Fibroblast of lung (primary cell): ENCODE results near the gene FNTB. TPM values are rescaled to one million over a fixed set of nuclear protein-coding genes. Genes with fewer than 3 reads are reported as not detected.

Source experiments
- DNase-seq, 2 donors: peaks; one replicate each; pipeline versions ENCODE4 v3.0.0 to v3.0.0-alpha.2; 2010; ENCODE audit warnings: low read depth in 2 of 2
- H2AFZ ChIP-seq: 2 replicates; pipeline ENCODE4 v1.5.1; 2012; ENCODE audit warnings: low read length, control low read depth, inconsistent platforms
- H3K27ac ChIP-seq: 2 replicates; pipeline ENCODE4 v1.5.1; 2011; ENCODE audit warnings: low read length, control low read depth; ENCODE audit not compliant: insufficient read depth
- H3K27me3 ChIP-seq: 2 replicates; pipeline ENCODE4 v1.5.1; 2011; ENCODE audit warnings: mild to moderate bottlenecking, low read length; ENCODE audit not compliant: control insufficient read depth, insufficient read depth
- H3K36me3 ChIP-seq: 2 replicates; pipeline ENCODE4 v1.5.1; 2011; ENCODE audit warnings: low read length; ENCODE audit not compliant: control insufficient read depth, insufficient read depth
- H3K4me1 ChIP-seq: 2 replicates; pipeline ENCODE4 v1.5.1; 2011; ENCODE audit warnings: low read length; ENCODE audit not compliant: control insufficient read depth, insufficient read depth; ENCODE audit errors: extremely low read depth
- H3K4me2 ChIP-seq: 2 replicates; pipeline ENCODE4 v1.5.1; 2011; ENCODE audit warnings: low read length, control low read depth; ENCODE audit not compliant: insufficient read depth; ENCODE audit errors: extremely low read depth
- H3K4me3 ChIP-seq, 4 experiments: fragments of 200-600 bp in 1 of 4; sonication (generic) in 1 of 4; replicated peaks in 1 of 4; 2 replicates each; pipeline ENCODE4 v1.5.1; 2011 to 2016; ENCODE audit warnings: low read length in 4 of 4, low read depth in 3 of 4, mild to moderate bottlenecking in 3 of 4, control low read depth in 2 of 4, inconsistent platforms in 1 of 4, mixed read lengths in 1 of 4; ENCODE audit not compliant: insufficient read depth in 1 of 4; ENCODE audit errors: control extremely low read depth in 1 of 4
- H3K79me2 ChIP-seq: 2 replicates; pipeline ENCODE4 v1.5.1; 2012; ENCODE audit warnings: mild to moderate bottlenecking, low read length, inconsistent platforms; ENCODE audit not compliant: control insufficient read depth, insufficient read depth
- H3K9ac ChIP-seq: 2 replicates; pipeline ENCODE4 v1.5.1; 2011; ENCODE audit warnings: mild to moderate bottlenecking, low read length, control low read depth; ENCODE audit not compliant: insufficient read depth
- H3K9me3 ChIP-seq: 2 replicates; pipeline ENCODE4 v1.5.1; 2012; ENCODE audit warnings: low read depth, low read length; ENCODE audit not compliant: control insufficient read depth, insufficient read depth
- H4K20me1 ChIP-seq: 2 replicates; pipeline ENCODE4 v1.5.1; 2011; ENCODE audit warnings: low read length; ENCODE audit not compliant: control insufficient read depth, insufficient read depth; ENCODE audit errors: extremely low read depth
- EZH2 ChIP-seq: IDR thresholded peaks from 2 replicates; pipeline ENCODE4 v1.5.1; 2012; ENCODE audit warnings: low read length, control low read depth, mild to moderate bottlenecking; ENCODE audit errors: missing control alignments
- polyA plus RNA-seq, 2 donors: library from polyadenylated mRNA; depleted of rRNA in 1 of 2; stranded (reverse) in 1 of 2; unstranded in 1 of 2; fragments of >200 nt; gene quantifications; 2 replicates each; pipeline ENCODE4 v1.2.1, GENCODE V29; 2011 to 2012; ENCODE audit warnings: missing spikeins in 1 of 2
- total RNA-seq: library from RNA; depleted of rRNA; stranded (reverse); fragments of >200 nt; gene quantifications from 2 replicates; pipeline ENCODE4 v1.2.1, GENCODE V29; 2014
- TF ChIP-seq, protein P1 (sequence below), 2 donors: IDR thresholded peaks in 1 of 2; conservative IDR thresholded peaks in 1 of 2; 1 replicate in 1 of 2; 2 replicates in 1 of 2; pipeline ENCODE4 v1.5.1; 2011 to 2012; ENCODE audit warnings: low read length in 2 of 2, control low read depth in 1 of 2, inconsistent platforms in 1 of 2, low read depth in 1 of 2, mild to moderate bottlenecking in 1 of 2

Gene FNTB
- total and polyA plus RNA-seq, 2 donors (not counting 1 experiment from before 2014, with no cell fraction given): 8.8 to 13.2 TPM

DNA sequence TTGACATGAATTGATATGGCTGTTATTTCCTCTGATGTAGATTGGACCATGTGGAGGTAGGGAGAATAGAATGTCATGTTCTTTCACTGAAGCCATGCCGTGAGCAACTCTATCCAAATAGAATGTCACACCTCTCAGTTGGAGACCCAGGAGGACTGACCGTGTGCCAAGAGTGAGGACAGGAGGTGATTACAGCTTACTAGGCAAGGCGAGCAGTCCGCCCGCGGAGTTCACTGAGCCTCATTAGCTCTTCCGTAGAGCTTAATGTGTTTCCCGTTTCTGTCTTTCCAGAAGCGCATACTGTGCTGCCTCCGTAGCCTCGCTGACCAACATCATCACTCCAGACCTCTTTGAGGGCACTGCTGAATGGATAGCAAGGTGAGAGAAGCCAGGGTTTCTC lies 45.6 kb downstream of the FNTB start:
- peaks cover 8% of the 10 kb centered on the region for H3K4me1 ChIP-seq
- DNase-seq: no peak
- no peak overlapping the region for H3K4me3 ChIP-seq
- no peaks in the 10 kb centered on the region for H4K20me1 ChIP-seq
- no peaks in the 10 kb centered on the region for H3K9me3 ChIP-seq
- no peak overlapping the region for H2AFZ ChIP-seq
- H3K9ac ChIP-seq: no peak overlapping the region
- TF ChIP-seq, protein P1, sequence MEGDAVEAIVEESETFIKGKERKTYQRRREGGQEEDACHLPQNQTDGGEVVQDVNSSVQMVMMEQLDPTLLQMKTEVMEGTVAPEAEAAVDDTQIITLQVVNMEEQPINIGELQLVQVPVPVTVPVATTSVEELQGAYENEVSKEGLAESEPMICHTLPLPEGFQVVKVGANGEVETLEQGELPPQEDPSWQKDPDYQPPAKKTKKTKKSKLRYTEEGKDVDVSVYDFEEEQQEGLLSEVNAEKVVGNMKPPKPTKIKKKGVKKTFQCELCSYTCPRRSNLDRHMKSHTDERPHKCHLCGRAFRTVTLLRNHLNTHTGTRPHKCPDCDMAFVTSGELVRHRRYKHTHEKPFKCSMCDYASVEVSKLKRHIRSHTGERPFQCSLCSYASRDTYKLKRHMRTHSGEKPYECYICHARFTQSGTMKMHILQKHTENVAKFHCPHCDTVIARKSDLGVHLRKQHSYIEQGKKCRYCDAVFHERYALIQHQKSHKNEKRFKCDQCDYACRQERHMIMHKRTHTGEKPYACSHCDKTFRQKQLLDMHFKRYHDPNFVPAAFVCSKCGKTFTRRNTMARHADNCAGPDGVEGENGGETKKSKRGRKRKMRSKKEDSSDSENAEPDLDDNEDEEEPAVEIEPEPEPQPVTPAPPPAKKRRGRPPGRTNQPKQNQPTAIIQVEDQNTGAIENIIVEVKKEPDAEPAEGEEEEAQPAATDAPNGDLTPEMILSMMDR (conservative IDR thresholded peaks at IDR 0.05 in 1 of 2, IDR thresholded peaks at IDR 0.05 in 1 of 2; ENCODE audit: low read depth in 1 of 2, low read length in 2 of 2): no peak
- no peak for TF ChIP-seq EZH2
- peaks cover 5% of the 10 kb centered on the region for H3K36me3 ChIP-seq
- no peak overlapping the region for H3K27ac ChIP-seq
- no peaks in the 10 kb centered on the region for H3K27me3 ChIP-seq
- no peaks in the 10 kb centered on the region for H3K79me2 ChIP-seq
- no peak overlapping the region for H3K4me2 ChIP-seq

DNA sequence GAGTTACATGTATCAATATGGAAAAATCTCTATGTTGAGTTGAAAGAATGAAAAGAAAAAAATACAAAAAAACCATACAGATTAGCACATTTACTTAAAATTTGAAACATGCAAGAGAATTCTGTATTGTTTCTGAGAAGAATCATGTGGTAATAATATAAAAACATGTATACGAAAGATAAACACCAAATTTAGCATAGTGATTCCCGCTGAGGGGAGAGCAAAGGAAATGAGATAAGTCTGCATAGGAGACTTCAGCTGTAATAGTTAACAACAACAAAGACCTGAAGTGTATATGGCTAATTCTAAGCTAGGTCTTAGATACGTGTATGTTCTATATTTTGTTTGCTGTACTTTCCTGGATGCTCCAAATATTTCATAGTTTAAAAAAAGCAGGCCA lies 46.5 kb downstream of the FNTB start:
- no peaks in the 10 kb centered on the region for H3K9me3 ChIP-seq
- no peak overlapping the region for H3K9ac ChIP-seq
- no peak for DNase-seq

DNA sequence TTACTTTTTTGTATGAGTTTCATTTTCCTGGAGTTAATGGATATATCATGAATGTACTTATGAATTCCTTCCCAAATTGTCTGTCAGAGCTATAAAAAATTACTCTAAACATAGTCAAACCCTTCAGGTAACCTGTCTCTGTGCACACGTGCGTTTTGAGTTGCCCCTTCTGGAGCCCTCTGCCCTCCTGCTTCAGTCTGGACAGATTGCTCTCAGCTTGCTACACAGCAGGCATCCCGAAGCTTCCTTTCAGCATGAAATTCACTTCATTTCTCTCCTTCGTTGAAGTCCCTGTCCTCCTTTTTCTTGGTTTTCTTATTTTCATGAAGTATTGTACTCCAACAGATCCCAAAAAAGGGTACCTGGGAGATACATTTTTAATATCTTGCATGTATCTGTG lies 47.3 kb downstream of the FNTB start:
- TF ChIP-seq, protein P1 (conservative IDR thresholded peaks at IDR 0.05 in 1 of 2, IDR thresholded peaks at IDR 0.05 in 1 of 2; ENCODE audit: low read depth in 1 of 2, low read length in 2 of 2): no peak
- no peak for TF ChIP-seq EZH2
- H3K4me3 ChIP-seq: no peak overlapping the region
- H4K20me1 ChIP-seq: no peaks in the 10 kb centered on the region
- no peaks in the 10 kb centered on the region for H3K79me2 ChIP-seq
- H3K36me3 ChIP-seq: no peaks in the 10 kb centered on the region
- no peak overlapping the region for H2AFZ ChIP-seq
- no peaks in the 10 kb centered on the region for H3K27me3 ChIP-seq
- H3K9me3 ChIP-seq: no peaks in the 10 kb centered on the region
- H3K4me1 ChIP-seq: peaks cover 6% of the 10 kb centered on the region
- no peak overlapping the region for H3K9ac ChIP-seq
- H3K4me2 ChIP-seq: no peak overlapping the region
- no peak overlapping the region for H3K27ac ChIP-seq
- no peak for DNase-seq

More for the DNA sequence above, 46.5 kb downstream of the FNTB start:
- Histone ChIP-seq H3K27me3 (no peaks in the 10 kb centered on the region), H4K20me1 (no peaks in the 10 kb centered on the region), H3K4me3 (no peak overlapping the region), H3K27ac (no peak overlapping the region), H3K36me3 (no peaks in the 10 kb centered on the region), H3K4me1 (peaks cover 8% of the 10 kb centered on the region), H3K4me2 (no peak overlapping the region), H3K79me2 (no peaks in the 10 kb centered on the region), H2AFZ (no peak overlapping the region)
- no peak for TF ChIP-seq EZH2
- TF ChIP-seq, protein P1 (conservative IDR thresholded peaks at IDR 0.05 in 1 of 2, IDR thresholded peaks at IDR 0.05 in 1 of 2; ENCODE audit: low read depth in 1 of 2, low read length in 2 of 2): no peak
